ENCODE data around the gene FANCL.

- TF ChIP-seq POLR2A (IDR thresholded peaks at IDR 0.05) (no peak), CTCF (IDR thresholded peaks at IDR 0.05) (no peak)
Observed at GRCh38 chr2:58197894-58198293, 43.2 kb downstream of the FANCL start.

All from right lobe of liver (tissue), 4 donors.